ENCODE measurements around the gene TNS1.

The TNS1 gene

DNA sequence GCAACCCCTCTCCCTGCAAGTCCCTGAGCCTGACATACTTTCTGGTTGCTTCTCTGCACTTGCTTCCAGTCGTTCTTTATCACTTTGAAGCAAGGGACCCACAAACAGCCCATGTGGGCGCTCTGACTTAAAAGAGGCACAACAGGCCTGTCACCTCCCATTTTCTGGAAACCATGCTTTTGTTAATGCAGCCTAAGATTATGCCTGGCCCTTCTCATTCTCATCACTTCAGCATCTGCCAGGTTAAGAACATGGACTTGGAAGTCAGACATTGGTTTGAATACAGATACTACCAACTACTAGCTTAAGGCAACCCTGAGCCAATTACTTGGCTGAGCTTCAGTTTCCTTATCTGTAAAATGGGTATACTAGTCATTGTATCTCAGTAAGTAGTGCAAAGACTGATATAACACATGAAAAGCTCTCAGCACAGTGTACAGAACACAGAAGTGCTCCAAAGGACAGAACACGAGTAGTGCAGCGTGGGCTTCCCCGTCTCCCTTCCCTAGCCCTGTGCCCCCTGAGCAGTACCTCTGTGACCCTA, 141.4 kb downstream of the TNS1 start:
- H3K27ac ChIP-seq = no peak overlapping the region
- DNase-seq (ENCODE audit: low read depth, low spot score) = no peak

DNA sequence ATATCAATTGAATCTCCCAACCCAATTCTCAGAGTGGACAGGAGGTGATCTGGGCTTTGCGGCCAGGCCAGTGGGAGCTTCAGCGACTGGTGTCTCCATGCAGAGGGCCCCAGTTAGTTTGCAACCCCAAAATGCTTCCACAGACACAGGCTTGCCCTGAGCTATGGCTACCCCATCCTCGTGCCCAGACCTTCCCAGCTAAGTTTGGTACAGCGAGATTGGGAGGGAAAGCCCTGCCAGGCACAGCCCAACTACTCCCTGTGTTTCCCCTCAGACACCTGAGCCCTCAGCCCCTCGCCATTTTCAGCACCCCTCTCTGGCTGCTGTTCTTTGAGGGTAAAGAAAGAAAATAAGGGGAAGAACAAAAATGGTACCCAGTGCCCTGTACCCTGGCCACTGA, 142.9 kb downstream of the TNS1 start:
- DNase-seq (ENCODE audit: low read depth, low spot score) = no peak
- no peak overlapping the region for H3K27ac ChIP-seq

DNA sequence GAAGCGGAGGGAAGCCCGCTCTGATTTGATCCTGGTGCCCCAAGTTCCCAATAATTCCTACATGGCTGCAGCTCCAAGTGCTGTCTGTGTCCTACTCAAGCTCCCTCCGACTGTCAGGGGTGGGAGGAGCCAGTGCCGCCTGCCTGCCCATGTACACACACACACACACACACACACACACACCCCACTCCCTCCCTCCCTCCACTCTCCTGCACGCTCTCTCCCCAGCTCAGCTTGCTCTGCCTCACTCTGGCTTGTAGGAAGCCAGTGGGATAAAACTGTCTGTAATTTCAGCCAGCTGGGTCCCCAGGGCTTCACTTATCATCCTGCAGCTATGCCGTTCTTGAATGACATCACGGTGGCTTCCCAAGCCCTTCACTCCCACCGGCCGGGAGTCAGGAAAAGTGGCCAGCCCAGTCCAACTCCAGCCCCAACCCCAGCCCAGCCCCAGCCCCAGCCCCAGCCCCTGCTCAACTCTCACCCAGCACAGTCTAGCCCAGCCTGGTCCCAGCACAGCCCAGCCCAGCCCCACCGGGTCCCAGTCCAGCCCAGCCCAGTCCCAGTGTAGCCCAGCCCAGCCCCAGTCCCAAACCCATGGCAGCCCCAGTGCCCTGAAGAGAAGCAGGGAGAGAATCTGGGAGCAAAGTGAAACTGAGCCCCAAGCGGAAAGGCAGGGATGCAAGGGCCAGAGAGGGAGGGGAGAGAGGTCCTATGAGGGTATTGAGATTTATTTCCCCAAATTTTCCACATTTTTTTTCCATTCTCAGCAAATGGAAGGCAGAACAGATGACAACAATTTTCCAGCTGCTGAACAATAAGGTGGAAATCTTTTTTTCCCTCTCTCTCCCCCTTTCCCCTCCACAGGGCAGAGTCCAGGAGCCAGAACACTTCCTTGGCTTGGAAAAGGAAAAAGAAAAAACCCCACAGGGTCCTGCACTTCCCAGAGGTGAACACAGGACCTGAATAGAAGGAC, 144.0 kb downstream of the TNS1 start:
- H3K27ac ChIP-seq = no peak overlapping the region
- DNase-seq (ENCODE audit: low read depth, low spot score) = no peak

GRCh38 chr2:217857624-217858506, 144.9 kb downstream of the TNS1 start:
- no peak overlapping the region for H3K27ac ChIP-seq
- DNase-seq (ENCODE audit: low read depth, low spot score) = no peak

- DNase-seq (ENCODE audit: low read depth, low spot score) = no peak
- H3K27ac ChIP-seq = no peak overlapping the region
These were observed 145.9 kb downstream of the TNS1 start for GRCh38 chr2:217856871-217857270.

DNA sequence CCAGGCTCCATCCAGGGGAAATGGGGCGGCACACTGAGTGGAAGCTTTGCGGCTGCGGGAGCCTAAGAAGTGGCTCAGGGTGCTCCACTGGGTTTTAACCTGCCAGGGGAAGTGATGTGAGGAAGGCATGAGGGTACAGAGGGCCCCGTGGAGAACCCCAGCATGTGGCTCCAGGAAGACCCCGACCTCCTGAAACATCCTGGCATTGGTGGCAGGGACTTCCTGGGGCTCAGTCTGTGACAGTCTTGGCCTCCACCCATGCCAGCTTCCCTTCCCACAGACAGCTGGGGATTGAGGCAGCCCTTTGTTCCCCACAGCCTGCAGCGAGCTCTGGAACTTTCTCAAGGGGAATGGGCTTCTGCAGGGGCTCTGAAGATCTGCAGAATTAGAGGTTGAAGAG, 146.6 kb downstream of the TNS1 start:
- H3K27ac ChIP-seq = no peak overlapping the region

DNA sequence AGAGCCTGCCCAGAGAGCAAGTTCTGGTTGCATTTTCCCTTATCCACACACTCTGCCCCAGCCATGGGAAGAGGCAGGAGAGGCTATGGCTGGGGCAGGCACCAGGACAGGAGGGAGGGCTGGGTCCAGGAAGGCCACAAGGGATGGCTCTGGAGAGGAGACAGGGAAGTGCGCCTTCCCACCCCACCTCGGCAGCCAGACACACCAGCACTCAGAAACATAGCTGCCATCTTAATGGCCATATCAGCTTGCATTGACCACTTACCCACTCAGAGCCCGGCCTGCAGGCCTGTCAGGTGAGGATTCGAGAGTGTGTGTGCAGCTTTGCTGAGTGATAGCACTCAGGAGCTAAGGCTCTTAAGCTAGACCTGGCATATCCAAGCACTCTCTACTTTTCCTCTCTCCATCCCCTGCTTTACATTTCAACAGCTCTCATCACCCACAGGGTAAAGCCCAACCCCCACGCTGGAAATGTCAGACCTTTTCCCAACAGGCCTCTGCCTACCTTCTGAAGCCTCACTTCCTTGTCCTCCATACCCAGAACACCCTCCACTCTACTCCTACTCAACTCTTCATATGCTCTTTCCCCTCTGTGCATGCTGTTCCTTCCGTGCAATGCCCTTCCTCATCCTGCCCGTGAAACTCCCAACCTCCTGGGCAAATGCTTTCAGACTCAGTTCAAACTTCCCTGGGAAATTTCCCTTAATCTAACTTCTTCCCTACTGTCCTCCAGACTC, 147.9 kb downstream of the TNS1 start:
- H3K27ac ChIP-seq = no peak overlapping the region
- DNase-seq (ENCODE audit: low read depth, low spot score) = no peak

More for the DNA sequence above, 146.6 kb downstream of the TNS1 start:
- DNase-seq (ENCODE audit: low read depth, low spot score) = no peak

DNA sequence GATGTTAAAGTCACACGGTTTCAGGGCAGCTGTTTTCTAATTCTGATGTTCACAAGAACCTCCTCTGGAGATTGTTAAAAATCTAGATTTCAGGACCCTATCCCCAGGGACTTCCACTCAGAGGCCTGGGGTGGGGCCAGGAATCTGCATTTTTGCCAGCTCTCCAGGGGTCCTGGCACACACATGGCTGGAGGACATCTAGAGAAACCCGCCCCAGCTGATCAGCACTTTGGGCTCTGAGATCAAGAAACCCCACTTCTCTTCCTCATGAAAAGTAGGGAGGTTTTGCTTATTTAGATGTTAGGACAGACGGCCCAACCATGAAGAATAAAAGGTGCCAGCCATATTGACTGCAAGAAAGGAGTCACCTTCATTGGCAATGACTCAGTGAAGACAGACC, 148.8 kb downstream of the TNS1 start:
- no peak for DNase-seq (ENCODE audit: low read depth, low spot score)
- no peak overlapping the region for H3K27ac ChIP-seq

DNA sequence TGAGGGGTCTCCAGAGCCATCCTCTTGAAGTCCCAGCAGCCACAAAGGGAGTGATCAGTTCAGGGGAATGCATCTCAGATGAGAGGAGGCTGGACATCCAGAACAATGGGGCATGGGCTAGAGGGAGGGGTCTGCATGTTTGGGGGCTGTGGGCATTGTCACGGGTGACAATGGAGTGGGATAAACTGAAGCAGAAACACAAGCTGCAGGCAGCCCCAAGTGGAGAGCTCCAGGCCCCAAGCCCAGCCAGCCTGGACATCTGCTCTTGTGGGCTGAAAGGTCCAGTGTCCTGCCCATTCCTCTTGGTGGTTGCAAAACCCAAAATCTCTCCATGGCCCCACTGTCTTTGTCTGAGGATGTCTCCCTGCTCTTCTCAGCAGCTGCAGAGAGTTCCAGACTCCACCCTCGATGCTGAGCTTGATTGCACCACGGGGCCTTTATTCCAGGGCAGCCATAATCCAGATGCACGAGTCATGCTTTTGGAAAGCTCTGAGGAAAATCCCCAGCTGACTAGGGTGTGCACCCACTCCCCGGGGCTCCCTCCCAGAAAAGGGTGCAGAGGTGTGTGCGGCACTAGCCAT, 149.4 kb downstream of the TNS1 start:
- DNase-seq (ENCODE audit: low read depth, low spot score) = no peak
- H3K27ac ChIP-seq = no peak overlapping the region

GRCh38 chr2:217852555-217853211, 150.1 kb downstream of the TNS1 start:
- H3K27ac ChIP-seq = no peak overlapping the region
- no peak for DNase-seq (ENCODE audit: low read depth, low spot score)

DNA sequence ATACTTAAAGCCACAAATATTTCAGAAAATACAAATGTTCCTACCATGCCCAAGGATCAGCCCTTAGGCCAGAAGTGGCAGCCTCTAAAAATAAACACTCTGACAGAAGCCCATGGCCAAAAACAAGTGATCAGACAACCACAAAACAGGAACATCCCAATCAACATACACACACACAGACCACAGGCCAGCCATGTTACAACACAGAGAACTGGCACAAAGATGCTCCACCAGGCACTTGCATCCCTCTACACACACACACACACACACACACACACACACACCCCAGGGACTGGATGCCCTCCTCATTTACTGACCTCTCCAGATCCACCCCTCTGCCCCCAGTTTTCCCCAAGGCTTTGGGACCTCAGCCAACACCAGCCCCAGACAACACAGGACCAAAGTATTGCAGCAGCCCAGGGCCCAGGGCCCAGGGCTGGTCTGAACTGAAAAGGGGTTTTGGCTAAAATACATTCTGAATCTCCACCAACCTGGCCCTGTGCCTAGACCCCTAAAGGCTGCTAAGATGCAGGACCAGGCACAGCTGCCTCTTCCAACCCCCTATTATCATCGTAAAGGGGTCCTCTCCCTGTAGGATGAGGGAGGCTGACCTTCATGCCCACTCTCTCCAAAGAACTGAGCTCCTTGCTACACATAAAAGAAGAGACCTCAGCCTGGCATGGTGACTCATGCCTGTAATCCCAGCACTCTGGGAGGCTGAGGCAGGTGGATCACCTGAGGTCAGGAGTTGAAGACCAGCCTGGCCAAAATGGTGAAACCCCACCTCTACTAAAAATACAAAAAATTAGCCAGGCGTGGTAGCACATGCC, 151.4 kb downstream of the TNS1 start:
- no peak for DNase-seq (ENCODE audit: low read depth, low spot score)
- no peak overlapping the region for H3K27ac ChIP-seq

DNA sequence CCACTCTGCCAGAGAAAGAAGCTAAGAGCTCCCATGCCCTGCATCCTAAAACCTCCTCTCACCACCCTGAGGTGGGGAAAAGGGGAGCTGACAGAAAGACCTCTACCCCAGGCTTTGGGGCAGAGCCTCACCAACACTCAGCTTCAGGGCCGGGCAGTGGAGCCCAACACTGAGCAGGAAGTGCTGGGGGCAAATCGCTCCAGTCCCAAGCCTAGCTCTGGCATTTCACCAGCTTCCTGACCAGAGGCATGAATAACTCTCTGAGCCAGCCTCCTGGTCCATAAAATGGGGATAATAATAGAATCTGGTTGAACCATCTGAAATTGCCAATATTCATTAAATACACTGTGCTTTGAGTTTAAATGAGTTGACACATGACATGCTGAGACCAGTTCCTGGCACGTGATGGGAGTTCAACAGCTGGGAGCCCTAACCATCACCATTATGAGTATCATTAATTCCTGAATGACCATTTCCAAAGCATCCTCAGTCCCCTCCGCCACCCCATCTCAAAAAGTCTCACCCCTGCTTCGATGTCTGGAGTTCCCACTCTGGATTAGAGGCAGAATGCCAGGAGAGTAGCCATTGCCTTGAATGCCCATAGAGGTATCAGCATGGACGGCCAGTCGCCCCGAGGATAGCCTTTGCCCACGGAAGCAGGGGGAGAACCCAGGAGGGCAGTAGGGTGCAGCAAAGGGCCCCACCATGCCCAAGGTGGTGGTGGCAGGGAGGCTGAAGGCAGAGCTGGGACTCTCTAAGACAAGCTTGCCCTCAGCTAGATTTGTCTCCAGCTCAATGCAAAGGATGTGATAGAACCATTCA, 153.4 kb downstream of the TNS1 start:
- no peak for DNase-seq (ENCODE audit: low read depth, low spot score)
- no peak overlapping the region for H3K27ac ChIP-seq

- H3K27ac ChIP-seq = no peak overlapping the region
- no peak for DNase-seq (ENCODE audit: low read depth, low spot score)
These were observed 154.3 kb downstream of the TNS1 start for GRCh38 chr2:217848351-217848957.

DNA sequence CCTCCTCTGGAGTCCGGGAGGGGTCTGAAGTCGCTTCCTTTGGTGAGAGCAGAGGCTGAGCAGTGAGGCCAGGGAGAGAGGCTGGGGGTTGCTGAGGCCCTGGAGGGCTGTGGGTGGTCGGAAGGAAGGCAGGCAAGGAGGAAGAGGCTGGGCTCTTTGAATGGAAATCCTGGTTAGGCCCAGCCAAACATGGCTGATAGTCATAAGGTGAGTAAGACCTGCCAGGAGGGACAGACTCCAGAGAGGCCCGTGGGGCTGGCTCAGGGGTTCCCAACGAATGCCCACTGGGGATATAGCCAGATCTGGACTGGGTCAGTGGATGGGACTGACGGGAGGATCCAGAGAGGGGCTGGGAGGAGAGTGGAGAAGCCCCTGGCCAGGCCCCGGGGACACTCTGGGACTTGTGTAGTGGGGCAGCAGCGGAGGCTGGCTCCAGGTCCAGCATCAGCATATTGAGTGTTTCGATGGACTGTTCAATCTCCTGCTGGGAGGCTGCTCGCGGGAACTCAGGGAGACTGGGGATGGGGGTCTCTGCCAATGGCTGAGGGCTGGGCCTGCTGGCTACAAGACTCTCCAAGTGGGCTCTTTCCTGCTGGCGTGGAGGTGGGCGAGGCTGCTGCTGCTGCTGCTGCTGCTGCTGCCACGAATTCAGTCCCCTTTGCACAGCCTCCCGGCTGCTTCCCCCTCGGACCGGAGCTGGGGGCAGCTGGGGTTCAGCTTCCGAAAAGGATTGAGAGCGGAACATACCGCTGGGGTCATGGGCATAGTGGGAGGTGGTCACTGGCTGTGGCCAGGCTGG, 155.0 kb downstream of the TNS1 start:
- no peak overlapping the region for H3K27ac ChIP-seq

DNA sequence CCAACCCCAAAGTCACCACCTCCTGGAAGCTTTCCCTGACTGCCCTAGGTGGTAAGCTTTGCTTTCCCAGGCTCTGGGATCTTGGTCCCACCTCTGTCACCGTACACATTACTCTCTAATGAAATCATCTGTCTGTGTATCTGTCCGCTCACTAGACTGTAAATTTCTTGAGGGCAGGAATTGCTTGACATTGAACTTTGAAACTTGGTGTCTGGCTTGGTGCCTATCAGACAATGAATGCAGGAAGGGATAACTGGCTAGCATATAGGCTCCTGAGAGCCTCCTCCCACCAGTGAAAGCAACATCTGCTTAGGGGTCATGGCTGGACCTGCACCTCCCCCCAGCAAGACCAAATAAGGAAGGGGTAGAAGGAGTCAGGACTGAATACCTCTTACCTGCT, 155.7 kb downstream of the TNS1 start:
- no peak for DNase-seq (ENCODE audit: low read depth, low spot score)
- no peak overlapping the region for H3K27ac ChIP-seq

More for the DNA sequence above, 155.0 kb downstream of the TNS1 start:
- DNase-seq (ENCODE audit: low read depth, low spot score) = no peak

DNA sequence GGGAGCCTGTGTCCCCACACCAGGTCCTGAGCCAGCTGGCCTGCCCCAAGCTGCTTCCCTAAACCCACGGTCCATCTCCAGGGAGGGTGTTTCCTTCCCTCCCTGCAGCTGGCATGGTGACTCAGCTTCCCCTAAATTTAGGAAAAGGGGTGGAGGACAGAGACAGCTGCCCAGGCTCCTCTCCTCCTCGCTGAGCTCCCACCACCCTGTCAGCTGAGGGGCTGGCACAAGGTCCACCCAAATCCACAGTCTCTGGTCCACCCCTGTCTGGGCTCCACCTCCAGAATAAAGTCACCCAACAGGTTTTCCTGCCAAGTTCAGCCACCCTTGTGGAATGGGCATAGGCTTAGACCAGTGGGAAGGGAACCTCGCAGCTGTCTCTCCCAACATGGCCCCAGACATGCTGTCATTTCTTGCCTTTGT, 156.5 kb downstream of the TNS1 start:
- H3K27ac ChIP-seq = no peak overlapping the region
- no peak for DNase-seq (ENCODE audit: low read depth, low spot score)
